HG03521 (cell line): ENCODE measurements around the gene PSG1.
"Not testable (repeated sequence)": the region's sequence is repeated elsewhere in the genome, so short reads cannot be mapped to it uniquely, and the experiment has no call there.

Source experiments
- ATAC-seq: cut with Tn5 transposase; IDR thresholded peaks from one replicate; pipeline ENCODE4 v1.9.1; 2021; ENCODE audit warnings: mild to moderate bottlenecking, moderate library complexity; ENCODE audit not compliant: unreplicated experiment

Gene PSG1

DNA sequence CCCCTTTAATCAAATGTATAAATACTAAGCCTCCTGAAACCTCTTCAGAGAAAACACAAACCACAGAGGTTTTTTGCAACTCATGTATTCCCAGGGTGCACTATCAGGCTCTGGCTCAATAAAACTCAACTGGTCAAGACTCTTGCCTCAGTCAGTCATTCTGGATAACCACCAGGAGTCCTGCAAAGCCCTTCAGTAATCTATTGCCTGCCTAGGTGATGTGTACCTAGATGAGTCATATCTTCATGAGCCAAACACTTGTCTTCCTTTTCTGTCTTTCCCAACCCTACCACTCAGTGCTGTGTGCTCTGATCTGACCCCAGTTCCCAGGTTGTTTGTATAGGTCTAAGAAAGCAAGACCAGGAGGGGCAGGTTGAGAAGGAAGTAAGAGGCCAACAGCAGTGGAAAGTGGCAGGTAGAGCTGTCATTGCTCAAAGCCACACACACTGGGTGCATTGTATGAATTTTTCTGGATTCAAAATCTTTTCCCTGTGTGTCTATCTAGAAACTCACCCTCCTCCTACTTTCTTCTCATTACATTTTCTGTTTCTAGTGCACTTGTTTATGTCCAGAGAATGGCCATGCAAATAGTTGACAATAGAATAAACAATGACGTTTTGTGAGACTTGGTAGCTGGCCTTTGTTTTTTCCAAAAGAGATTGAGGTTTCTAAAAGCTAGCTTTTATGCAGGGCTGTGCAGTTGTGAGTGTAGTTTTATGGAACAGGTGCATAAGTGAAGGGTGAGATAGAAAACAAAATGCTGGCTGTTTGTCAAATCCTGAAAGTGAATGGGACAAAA, 48.1 kb downstream of the PSG1 start:
- no peak for ATAC-seq

- not testable (repeated sequence) for ATAC-seq
Observed at GRCh38 chr19:42821306-42821977, 58.1 kb downstream of the PSG1 start.

DNA sequence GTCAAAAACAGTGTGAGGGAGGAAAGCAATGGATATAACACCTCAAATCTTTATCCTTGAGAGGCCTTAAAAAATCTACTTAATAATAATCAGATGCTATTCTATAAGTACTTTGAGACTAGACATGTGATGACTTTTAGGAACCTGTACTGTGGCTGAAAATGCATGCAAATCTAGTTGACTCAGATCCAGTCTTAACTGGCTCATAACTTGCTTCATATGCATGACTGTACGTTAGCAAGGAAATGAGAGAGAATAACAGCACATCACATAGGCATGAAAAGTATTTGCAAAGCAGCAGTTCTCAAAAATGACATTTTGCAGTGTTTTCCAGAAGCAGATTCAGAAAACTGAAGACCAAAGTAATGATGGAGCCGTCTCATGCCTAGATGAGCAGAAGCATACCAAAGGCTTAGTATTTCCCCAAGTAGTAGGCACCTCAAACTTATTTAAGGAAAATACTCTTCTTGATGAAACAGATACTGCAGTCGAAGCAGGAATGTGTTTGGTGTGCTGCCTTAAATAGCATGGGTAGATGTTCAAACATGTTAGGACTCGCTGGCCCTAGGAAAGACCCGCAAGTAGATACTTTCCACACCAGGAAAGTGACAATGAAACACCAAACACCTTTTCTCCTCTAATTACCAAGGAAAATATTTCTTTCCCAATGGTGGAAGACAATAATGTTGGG, 59.4 kb downstream of the PSG1 start:
- not testable (repeated sequence) for ATAC-seq

GRCh38 chr19:42816894-42817293, 62.6 kb downstream of the PSG1 start:
- no peak for ATAC-seq
